VCaP (cell line): ENCODE results near the gene AP1B1.
A peak's percentile ranks its signal among the peaks of the same experiment; 100 is the strongest.

Experiments
- H3K27ac ChIP-seq: fragments of 450-650 bp; 2 replicates; pipeline ENCODE4 v1.5.1; 2017
- CTCF ChIP-seq: fragments of 450-650 bp; conservative IDR thresholded peaks from 2 replicates; pipeline ENCODE4 v1.5.1; 2017; ENCODE audit warnings: mild to moderate bottlenecking, moderate library complexity

The AP1B1 gene

GRCh38 chr22:29302402-29302680, 86.0 kb downstream of the AP1B1 start:
- H3K27ac ChIP-seq: peak overlapping the region; percentile 53
- TF ChIP-seq CTCF: no peak

GRCh38 chr22:29301716-29302401, 86.5 kb downstream of the AP1B1 start:
- H3K27ac ChIP-seq: peak overlapping the region; percentile 53
- TF ChIP-seq CTCF: no peak

DNA sequence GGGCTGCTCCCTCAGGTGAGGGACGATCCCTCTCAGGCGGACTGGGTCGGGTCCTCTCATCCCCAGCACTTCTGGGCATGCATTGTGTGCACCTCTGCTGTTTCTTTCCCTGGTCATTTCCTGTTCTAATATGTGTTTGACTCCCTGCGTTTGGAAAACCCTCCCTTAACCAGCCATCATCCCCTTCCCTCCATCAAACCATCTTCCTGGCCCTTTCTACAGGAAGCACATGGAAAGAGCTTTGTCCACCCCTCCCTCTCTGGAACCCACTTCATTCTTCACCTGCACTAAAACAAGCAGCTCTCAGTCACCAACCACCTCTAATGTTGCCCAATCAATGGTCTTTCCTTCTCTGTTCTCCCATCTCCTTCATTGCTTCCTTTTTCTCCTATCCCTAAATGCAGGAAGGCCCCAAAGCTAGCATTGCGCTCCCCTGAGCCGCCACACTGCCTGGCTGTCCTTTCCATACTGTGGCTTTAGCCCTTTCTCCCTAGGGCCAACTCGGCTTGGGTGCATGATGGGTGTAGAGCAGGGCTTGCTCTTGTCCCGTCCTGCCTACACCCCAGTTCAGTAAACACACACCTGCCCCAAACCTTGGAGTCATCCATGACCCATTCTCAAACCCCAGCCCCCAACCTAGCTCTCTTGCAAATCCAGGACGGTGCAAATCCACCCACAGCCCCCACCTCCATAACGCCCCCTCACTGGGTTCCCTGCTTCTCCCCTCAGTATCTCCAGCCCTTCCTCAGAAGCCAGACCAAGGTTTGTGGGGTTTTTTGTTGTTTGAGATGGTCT, 87.4 kb downstream of the AP1B1 start:
- TF ChIP-seq CTCF: no peak
- H3K27ac ChIP-seq: no peak overlapping the region

GRCh38 chr22:29300467-29300806, 87.9 kb downstream of the AP1B1 start:
- no peak overlapping the region for H3K27ac ChIP-seq
- TF ChIP-seq CTCF: no peak

DNA sequence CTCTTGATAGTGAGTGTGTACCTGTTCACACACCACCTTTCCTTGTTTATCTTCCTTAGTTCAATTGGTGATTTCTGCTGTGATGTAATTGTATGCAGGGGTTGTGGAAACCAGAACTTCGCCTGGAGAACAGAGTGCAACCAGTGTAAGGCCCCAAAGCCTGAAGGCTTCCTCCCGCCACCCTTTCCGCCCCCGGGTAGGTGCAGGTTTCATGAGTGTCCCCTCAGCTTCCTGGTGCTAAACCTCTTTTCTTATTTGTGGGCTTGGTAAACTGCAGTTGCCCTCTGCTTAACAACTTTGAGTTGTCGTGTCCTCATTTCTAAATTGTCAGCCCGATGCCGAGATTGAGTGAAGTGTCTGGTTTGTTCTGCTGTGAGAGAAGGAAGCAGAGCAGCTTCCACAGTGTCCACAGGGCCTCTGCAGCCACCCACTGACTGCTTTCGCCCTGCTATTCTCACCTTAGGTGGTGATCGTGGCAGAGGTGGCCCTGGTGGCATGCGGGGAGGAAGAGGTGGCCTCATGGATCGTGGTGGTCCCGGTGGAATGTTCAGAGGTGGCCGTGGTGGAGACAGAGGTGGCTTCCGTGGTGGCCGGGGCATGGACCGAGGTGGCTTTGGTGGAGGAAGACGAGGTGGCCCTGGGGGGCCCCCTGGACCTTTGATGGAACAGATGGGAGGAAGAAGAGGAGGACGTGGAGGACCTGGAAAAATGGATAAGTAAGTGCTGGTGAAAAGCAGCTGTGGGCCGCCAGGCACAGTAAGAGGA, 89.1 kb downstream of the AP1B1 start:
- no peak for TF ChIP-seq CTCF
- no peak overlapping the region for H3K27ac ChIP-seq

- no peak overlapping the region; the same call in 1 of the 2 replicates for H3K27ac ChIP-seq
- no peak for TF ChIP-seq CTCF
Measured at GRCh38 chr22:29298641-29299040, 89.7 kb downstream of the AP1B1 start.

DNA sequence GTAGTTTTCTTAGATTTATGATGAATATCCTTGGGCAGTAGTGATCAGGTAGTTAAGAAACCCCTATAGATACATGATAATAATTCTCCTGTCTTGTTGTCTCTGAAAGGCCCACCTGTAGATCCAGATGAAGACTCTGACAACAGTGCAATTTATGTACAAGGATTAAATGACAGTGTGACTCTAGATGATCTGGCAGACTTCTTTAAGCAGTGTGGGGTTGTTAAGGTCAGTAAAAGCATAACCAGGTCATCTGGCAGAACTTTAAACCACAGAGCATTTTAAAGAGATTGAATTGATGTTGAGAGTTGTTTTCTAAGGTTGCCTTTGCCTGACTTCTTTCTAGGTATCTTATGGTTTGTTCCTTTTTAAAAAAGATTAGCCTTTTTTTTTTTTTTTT, 96.0 kb downstream of the AP1B1 start:
- H3K27ac ChIP-seq: no peak overlapping the region
- TF ChIP-seq CTCF: no peak
